HUES48 (cell line): ENCODE data around the gene TBCE.

Source experiments
- H3K27ac ChIP-seq: one replicate; pipeline ENCODE4 v1.7.0; 2013; ENCODE audit warnings: low read depth, low read length, inconsistent platforms
- H3K27me3 ChIP-seq: 2 replicates; pipeline ENCODE4 v1.6.1; 2013; ENCODE audit warnings: mild to moderate bottlenecking, low read length; ENCODE audit not compliant: control insufficient read depth, insufficient read depth
- H3K36me3 ChIP-seq: 2 replicates; pipeline ENCODE4 v1.6.1; 2013; ENCODE audit warnings: low read length; ENCODE audit not compliant: control insufficient read depth, insufficient read depth
- H3K4me1 ChIP-seq: 2 replicates; pipeline ENCODE4 v1.6.1; 2013; ENCODE audit warnings: mild to moderate bottlenecking, low read length; ENCODE audit not compliant: control insufficient read depth, insufficient read depth
- H3K4me3 ChIP-seq: 2 replicates; pipeline ENCODE4 v1.5.1; 2013; ENCODE audit warnings: mild to moderate bottlenecking, low read depth, low read length
- H3K9ac ChIP-seq: 2 replicates; pipeline ENCODE4 v1.6.1; 2013; ENCODE audit warnings: mild to moderate bottlenecking, low read depth, low read length, moderate library complexity
- H3K9me3 ChIP-seq: 2 replicates; pipeline ENCODE4 v1.6.1; 2013; ENCODE audit warnings: low read length; ENCODE audit not compliant: control insufficient read depth, insufficient read depth

The TBCE gene

DNA sequence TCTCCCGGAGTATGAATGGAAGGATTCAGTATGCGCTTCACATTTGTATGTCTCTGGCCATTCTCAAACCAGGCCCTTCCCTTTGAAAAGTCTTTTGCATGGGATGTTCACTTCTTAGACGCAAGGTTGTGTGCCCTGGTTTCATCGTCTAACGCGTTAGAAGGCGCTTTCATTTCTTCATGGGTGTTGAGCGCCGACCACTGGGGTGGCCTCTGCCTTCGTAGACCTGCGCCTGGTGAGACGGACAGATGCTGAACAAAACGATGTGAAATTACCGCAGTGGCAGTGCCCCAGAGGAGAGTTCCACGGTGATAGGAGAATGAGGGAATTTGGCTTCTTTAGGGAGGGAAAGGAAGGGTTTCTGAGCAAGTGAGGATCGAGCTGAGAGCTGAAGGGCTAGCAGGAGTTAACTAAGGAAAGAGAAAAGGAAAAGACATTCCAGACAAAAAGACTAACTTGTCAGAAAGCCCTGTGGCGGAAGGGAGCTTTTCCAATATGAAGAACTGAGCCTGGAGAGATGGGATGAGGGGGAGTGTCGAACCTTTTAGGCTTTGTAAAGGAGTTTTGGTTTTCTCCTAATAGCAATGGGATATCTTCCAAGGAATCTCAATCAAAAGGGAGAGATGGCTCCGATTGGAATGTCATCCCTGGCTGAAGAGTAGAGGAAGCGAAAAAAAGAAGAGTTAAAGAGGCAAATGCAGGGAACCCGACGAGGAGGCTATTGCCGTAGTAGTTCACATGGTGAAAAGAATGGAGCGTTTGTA lies 37.9 kb upstream of the TBCE start:
- Histone ChIP-seq H3K4me3 (peak overlapping the region; percentile 97), H3K4me1 (peaks cover 31% of the 10 kb centered on the region), H3K27me3 (no peaks in the 10 kb centered on the region), H3K27ac (peak overlapping the region; percentile 95), H3K9me3 (no peaks in the 10 kb centered on the region), H3K36me3 (0 out of 2 replicates have a peak, but pooled peaks cover 12% of the 10 kb centered on the region), H3K9ac (peak overlapping the region; percentile 86)

GRCh38 chr1:235330918-235331285 lies 36.3 kb upstream of the TBCE start:
- peaks cover 23% of the 10 kb centered on the region for H3K4me1 ChIP-seq
- peaks cover 12% of the 10 kb centered on the region for H3K36me3 ChIP-seq
- H3K9me3 ChIP-seq: no peaks in the 10 kb centered on the region
- H3K27me3 ChIP-seq: no peaks in the 10 kb centered on the region
- H3K27ac ChIP-seq: no peak overlapping the region
- H3K9ac ChIP-seq: no peak overlapping the region
- peak overlapping the region; percentile 37 for H3K4me3 ChIP-seq

GRCh38 chr1:235331401-235331800 lies 35.8 kb upstream of the TBCE start:
- peak overlapping the region; percentile 37; the same call in 1 of the 2 replicates for H3K4me3 ChIP-seq
- no peaks in the 10 kb centered on the region for H3K27me3 ChIP-seq
- H3K27ac ChIP-seq: no peak overlapping the region
- no peaks in the 10 kb centered on the region for H3K9me3 ChIP-seq
- H3K4me1 ChIP-seq: peaks cover 19% of the 10 kb centered on the region
- H3K36me3 ChIP-seq: peaks cover 13% of the 10 kb centered on the region
- no peak overlapping the region for H3K9ac ChIP-seq

GRCh38 chr1:235336903-235337302 lies 30.3 kb upstream of the TBCE start:
- H3K9ac ChIP-seq: no peak overlapping the region
- no peak overlapping the region for H3K27ac ChIP-seq
- no peaks in the 10 kb centered on the region for H3K9me3 ChIP-seq
- H3K4me3 ChIP-seq: no peak overlapping the region
- H3K27me3 ChIP-seq: no peaks in the 10 kb centered on the region
- H3K4me1 ChIP-seq: peaks cover 3% of the 10 kb centered on the region; the same call in 1 of the 2 replicates
- peaks cover 35% of the 10 kb centered on the region for H3K36me3 ChIP-seq

DNA sequence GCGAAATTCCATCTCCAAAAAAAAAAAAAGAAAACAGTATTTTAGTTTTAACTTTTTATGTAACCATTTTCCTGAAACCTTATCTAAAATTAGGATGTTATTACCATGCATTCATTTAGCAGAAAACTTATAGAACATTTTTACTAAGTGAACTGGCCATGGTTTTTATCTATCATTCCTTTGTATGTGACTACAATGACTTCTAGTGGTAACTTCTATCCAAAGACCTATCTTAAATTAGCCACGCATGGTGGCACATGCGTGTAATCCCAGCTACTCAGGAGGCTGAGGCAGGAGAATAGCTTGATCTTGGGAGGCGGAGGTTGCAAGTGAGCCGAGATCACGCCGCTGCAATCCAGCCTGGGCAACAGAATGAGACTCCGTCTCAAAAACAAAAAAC lies 27.5 kb upstream of the TBCE start:
- H3K9me3 ChIP-seq: no peaks in the 10 kb centered on the region
- H3K4me3 ChIP-seq: no peak overlapping the region

DNA sequence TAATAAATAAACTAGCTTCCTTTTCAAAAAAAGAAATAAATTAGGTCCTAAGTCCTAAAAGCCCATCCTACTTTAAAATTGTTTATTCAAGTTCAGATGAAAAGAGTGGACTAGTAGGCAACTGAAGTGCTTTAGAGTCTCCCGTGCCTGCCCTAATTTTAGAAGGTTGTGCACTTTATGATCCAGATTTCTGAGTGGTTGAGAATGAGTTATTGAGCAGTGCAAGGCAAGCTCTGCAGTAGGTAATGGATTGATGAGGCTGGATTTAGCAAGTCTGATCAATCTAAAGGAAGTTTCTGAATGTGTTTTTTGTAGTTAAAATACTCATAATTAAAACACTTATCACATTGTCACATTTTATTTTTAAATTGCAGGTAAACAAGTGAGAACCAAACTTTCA lies 25.9 kb upstream of the TBCE start:
- no peak overlapping the region for H3K9ac ChIP-seq
- H3K27me3 ChIP-seq: no peaks in the 10 kb centered on the region
- H3K4me3 ChIP-seq: no peak overlapping the region
- no peaks in the 10 kb centered on the region for H3K9me3 ChIP-seq
- H3K36me3 ChIP-seq: peaks cover 32% of the 10 kb centered on the region
- no peaks in the 10 kb centered on the region for H3K4me1 ChIP-seq
- H3K27ac ChIP-seq: no peak overlapping the region

More for the DNA sequence above, 27.5 kb upstream of the TBCE start:
- Histone ChIP-seq H3K36me3 (peaks cover 45% of the 10 kb centered on the region), H3K4me1 (no peaks in the 10 kb centered on the region), H3K9ac (no peak overlapping the region), H3K27me3 (no peaks in the 10 kb centered on the region), H3K27ac (no peak overlapping the region)

GRCh38 chr1:235342039-235342438 lies 25.2 kb upstream of the TBCE start:
- peaks cover 25% of the 10 kb centered on the region for H3K36me3 ChIP-seq
- no peaks in the 10 kb centered on the region for H3K9me3 ChIP-seq
- no peak overlapping the region for H3K9ac ChIP-seq
- no peaks in the 10 kb centered on the region for H3K4me1 ChIP-seq
- no peak overlapping the region for H3K27ac ChIP-seq
- H3K4me3 ChIP-seq: no peak overlapping the region
- no peaks in the 10 kb centered on the region for H3K27me3 ChIP-seq

GRCh38 chr1:235342471-235342870 lies 24.8 kb upstream of the TBCE start:
- Histone ChIP-seq H3K4me1 (no peaks in the 10 kb centered on the region), H3K4me3 (no peak overlapping the region), H3K36me3 (peaks cover 21% of the 10 kb centered on the region), H3K9me3 (no peaks in the 10 kb centered on the region), H3K9ac (no peak overlapping the region), H3K27me3 (no peaks in the 10 kb centered on the region), H3K27ac (no peak overlapping the region)

GRCh38 chr1:235343726-235344125 lies 23.5 kb upstream of the TBCE start:
- no peaks in the 10 kb centered on the region for H3K27me3 ChIP-seq
- peaks cover 10% of the 10 kb centered on the region for H3K36me3 ChIP-seq
- H3K4me1 ChIP-seq: no peaks in the 10 kb centered on the region
- no peak overlapping the region for H3K4me3 ChIP-seq
- H3K9ac ChIP-seq: no peak overlapping the region
- H3K27ac ChIP-seq: no peak overlapping the region
- H3K9me3 ChIP-seq: no peaks in the 10 kb centered on the region

DNA sequence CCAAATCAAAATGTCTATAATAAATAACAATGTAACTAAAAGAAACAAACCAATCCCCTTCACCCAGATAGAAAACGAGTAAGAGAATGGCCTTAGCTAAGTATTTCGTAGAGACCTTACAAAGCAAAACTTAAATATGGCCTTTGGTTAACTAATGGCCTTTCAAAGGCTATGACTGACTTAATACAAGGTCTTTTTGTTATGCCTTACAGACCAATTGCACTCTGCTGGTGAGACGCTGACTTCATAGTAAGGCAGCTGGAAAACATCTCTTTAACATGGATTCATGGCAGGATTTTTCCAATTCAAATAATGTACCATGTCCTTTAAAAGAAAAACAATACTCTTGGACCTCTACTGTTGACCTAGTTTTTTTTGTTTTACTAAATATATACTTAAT lies 15.8 kb upstream of the TBCE start:
- Histone ChIP-seq H3K4me3 (no peak overlapping the region), H3K36me3 (no peaks in the 10 kb centered on the region)

GRCh38 chr1:235351898-235352297 lies 15.3 kb upstream of the TBCE start:
- Histone ChIP-seq H3K4me3 (no peak overlapping the region), H3K36me3 (no peaks in the 10 kb centered on the region), H3K27ac (no peak overlapping the region), H3K27me3 (no peaks in the 10 kb centered on the region), H3K9ac (no peak overlapping the region), H3K9me3 (no peaks in the 10 kb centered on the region), H3K4me1 (no peaks in the 10 kb centered on the region)

More for the DNA sequence above, 15.8 kb upstream of the TBCE start:
- Histone ChIP-seq H3K9me3 (no peaks in the 10 kb centered on the region), H3K27me3 (no peaks in the 10 kb centered on the region), H3K9ac (no peak overlapping the region), H3K27ac (no peak overlapping the region), H3K4me1 (no peaks in the 10 kb centered on the region)
